Thyroid gland (tissue), 4 donors: Measurements from ENCODE around the gene N4BP2L2. TPM values are rescaled to one million over a fixed set of nuclear protein-coding genes. Genes with fewer than 3 reads are reported as not detected.

ENCODE experiments used
- DNase-seq, 2 donors: peaks; one replicate each; pipeline ENCODE4 v3.0.0-alpha.2; 2019
- H3K27ac ChIP-seq, 3 donors: fragments of 200-600 bp; sonication (generic); 1 replicate in 2 of 3; 2 replicates in 1 of 3; pipeline ENCODE4 v1.5.1; 2016 to 2019; ENCODE audit warnings: mild to moderate bottlenecking in 1 of 3, moderate library complexity in 1 of 3
- H3K27me3 ChIP-seq: fragments of 200-600 bp; sonication (generic); one replicate; pipeline ENCODE4 v1.5.1; 2019
- H3K36me3 ChIP-seq, 2 donors: fragments of 200-600 bp; sonication (generic); one replicate each; pipeline ENCODE4 v1.5.1; 2016 to 2019
- H3K4me1 ChIP-seq, 2 donors: fragments of 200-600 bp; sonication (generic); one replicate each; pipeline ENCODE4 v1.5.1; 2017 to 2019
- H3K4me3 ChIP-seq, 3 donors: fragments of 200-600 bp; sonication (generic); replicated peaks in 1 of 3; 1 replicate in 2 of 3; 2 replicates in 1 of 3; pipeline ENCODE4 v1.5.1; 2016; ENCODE audit warnings: mild to moderate bottlenecking in 1 of 3
- H3K9me3 ChIP-seq: fragments of 200-600 bp; sonication (generic); one replicate; pipeline ENCODE4 v1.5.1; 2017
- CTCF ChIP-seq, 6 experiments: fragments of 200-600 bp in 3 of 6; fragments of 450-650 bp in 3 of 6; sonication (generic) in 3 of 6; IDR thresholded peaks; one replicate each; pipeline ENCODE4 v1.5.1; 2016 to 2019; ENCODE audit warnings: antibody characterized with exemption in 6 of 6, mild to moderate bottlenecking in 2 of 6, inconsistent platforms in 1 of 6, moderate library complexity in 1 of 6
- POLR2A ChIP-seq, 2 donors: fragments of 450-650 bp; IDR thresholded peaks; one replicate each; pipeline ENCODE4 v1.6.1; 2017; ENCODE audit warnings: antibody characterized with exemption in 2 of 2, mild to moderate bottlenecking in 2 of 2, moderate library complexity in 1 of 2
- WGBS, 2 donors: methylation state at CpG; one replicate each; pipeline ENCODE4 v1.1.5; 2017; 5-methylcytosine and 5-hydroxymethylcytosine counted together
- intact Hi-C: fragments of 100-400 bp; cut with DNase I; formaldehyde crosslinking; loops from one replicate; pipeline ENCODE4 v1.15.1; 2023
- total RNA-seq, 4 donors: library from RNA; depleted of rRNA; stranded (reverse); fragments of >200 nt; gene quantifications; one replicate each; pipeline ENCODE4 v1.2.3, GENCODE V29; 2016

N4BP2L2 gene
- total RNA-seq, 4 donors from 2014 or later = 267 to 633 (median 382) TPM

- no peak overlapping the region for H3K4me3 ChIP-seq
- 95 to 98% methylated on average over 3 of the region's 3 CpGs for WGBS, 2 donors
- H3K9me3 ChIP-seq = no peaks in the 10 kb centered on the region
- DNase-seq = no peak
- H3K4me1 ChIP-seq = peaks cover 0 to 9% of the 10 kb centered on the region in 2 donors
- intact Hi-C loops = no loop called here
- TF ChIP-seq CTCF (IDR thresholded peaks at IDR 0.05) (no peak), POLR2A (IDR thresholded peaks at IDR 0.05) (no peak)
- no peaks in the 10 kb centered on the region for H3K27me3 ChIP-seq
- H3K36me3 ChIP-seq = peaks cover 0 to 6% of the 10 kb centered on the region in 2 donors
- H3K27ac ChIP-seq = no peak overlapping the region
Observed at GRCh38 chr13:32432856-32433255, 105.7 kb downstream of the N4BP2L2 start.

GRCh38 chr13:32431361-32431760, 107.2 kb downstream of the N4BP2L2 start:
- intact Hi-C loops = no loop called here
- H3K27me3 ChIP-seq = no peaks in the 10 kb centered on the region
- H3K27ac ChIP-seq = no peak overlapping the region
- H3K9me3 ChIP-seq = no peaks in the 10 kb centered on the region
- WGBS, 2 donors = 85 to 91% methylated on average over 5 of the region's 5 CpGs
- TF ChIP-seq CTCF (IDR thresholded peaks at IDR 0.05) = no peak
- no peak for TF ChIP-seq POLR2A (IDR thresholded peaks at IDR 0.05)
- peaks cover 0 to 6% of the 10 kb centered on the region in 2 donors for H3K36me3 ChIP-seq
- no peak for DNase-seq
- H3K4me1 ChIP-seq = peaks cover 0 to 11% of the 10 kb centered on the region in 2 donors
- no peak overlapping the region for H3K4me3 ChIP-seq

GRCh38 chr13:32430018-32430747, 108.4 kb downstream of the N4BP2L2 start:
- Histone ChIP-seq H3K27me3 (no peaks in the 10 kb centered on the region), H3K4me3 (no peak overlapping the region), H3K4me1 (peaks cover 0 to 18% of the 10 kb centered on the region in 2 donors), H3K27ac (no peak overlapping the region), H3K36me3 (peaks cover 0 to 2% of the 10 kb centered on the region in 2 donors), H3K9me3 (no peaks in the 10 kb centered on the region)
- intact Hi-C loops = no loop called here
- no peak for DNase-seq
- TF ChIP-seq POLR2A (IDR thresholded peaks at IDR 0.05) (no peak), CTCF (IDR thresholded peaks at IDR 0.05) (no peak)
- 80 to 86% methylated on average over 6 of the region's 6 CpGs for WGBS, 2 donors

- TF ChIP-seq POLR2A (IDR thresholded peaks at IDR 0.05) = no peak
- no peak for TF ChIP-seq CTCF (IDR thresholded peaks at IDR 0.05)
- H3K4me3 ChIP-seq = no peak overlapping the region
- peaks cover 0 to 18% of the 10 kb centered on the region in 2 donors for H3K4me1 ChIP-seq
- H3K36me3 ChIP-seq = no peaks in the 10 kb centered on the region
- intact Hi-C loops = no loop called here
- H3K27ac ChIP-seq = no peak overlapping the region
- no peak for DNase-seq
- H3K27me3 ChIP-seq = no peaks in the 10 kb centered on the region
- 98% methylated on average over 6 of the region's 6 CpGs for WGBS, 2 donors
- no peaks in the 10 kb centered on the region for H3K9me3 ChIP-seq
Observed at GRCh38 chr13:32429433-32429909, 109.1 kb downstream of the N4BP2L2 start.
